GM12801 (cell line): ENCODE measurements around the gene CAT.

Experiments
- TF ChIP-seq, protein P1 (sequence below): IDR thresholded peaks from one replicate; pipeline ENCODE4 v1.5.1; 2011; ENCODE audit warnings: control low read depth; ENCODE audit not compliant: insufficient read length; ENCODE audit errors: extremely low read depth

The CAT gene

DNA sequence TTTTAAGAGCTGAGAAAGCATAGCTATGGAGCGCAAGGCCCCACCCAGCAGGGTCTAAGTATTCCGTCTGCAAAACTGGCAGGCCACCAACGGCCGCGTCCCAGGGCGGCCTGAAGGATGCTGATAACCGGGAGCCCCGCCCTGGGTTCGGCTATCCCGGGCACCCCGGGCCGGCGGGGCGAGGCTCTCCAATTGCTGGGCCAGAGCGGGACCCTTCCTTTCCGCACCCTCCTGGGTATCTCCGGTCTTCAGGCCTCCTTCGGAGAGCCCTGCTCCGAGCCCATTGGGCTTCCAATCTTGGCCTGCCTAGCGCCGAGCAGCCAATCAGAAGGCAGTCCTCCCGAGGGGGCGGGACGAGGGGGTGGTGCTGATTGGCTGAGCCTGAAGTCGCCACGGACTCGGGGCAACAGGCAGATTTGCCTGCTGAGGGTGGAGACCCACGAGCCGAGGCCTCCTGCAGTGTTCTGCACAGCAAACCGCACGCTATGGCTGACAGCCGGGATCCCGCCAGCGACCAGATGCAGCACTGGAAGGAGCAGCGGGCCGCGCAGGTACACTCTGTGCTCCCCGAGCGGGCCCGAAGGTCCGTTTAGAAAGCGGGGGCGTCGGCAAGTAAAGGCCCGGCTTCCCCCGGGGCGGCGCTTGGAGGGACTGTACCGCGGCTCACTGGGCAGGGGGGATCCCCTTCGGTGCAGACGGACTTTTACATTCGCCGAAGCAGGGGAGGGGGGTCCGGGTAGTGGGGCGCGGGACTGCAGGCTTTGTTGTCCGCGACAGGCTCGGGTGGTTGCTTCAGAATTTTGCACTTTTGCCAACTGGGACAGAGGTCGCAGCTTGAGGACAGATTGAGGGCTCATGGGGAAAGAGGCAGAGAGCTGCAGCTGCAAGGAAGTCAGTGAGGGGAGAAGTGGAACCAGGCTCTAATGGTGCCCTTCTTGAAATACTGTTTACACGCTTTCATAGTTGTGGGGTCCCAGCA is at the start of gene CAT:
Gene CAT, plus strand, starts transcription at position 406 of the 979 bp plus-strand sequence. Its CDS starts 80 bp downstream, at position 486.
- TF ChIP-seq, protein P1, sequence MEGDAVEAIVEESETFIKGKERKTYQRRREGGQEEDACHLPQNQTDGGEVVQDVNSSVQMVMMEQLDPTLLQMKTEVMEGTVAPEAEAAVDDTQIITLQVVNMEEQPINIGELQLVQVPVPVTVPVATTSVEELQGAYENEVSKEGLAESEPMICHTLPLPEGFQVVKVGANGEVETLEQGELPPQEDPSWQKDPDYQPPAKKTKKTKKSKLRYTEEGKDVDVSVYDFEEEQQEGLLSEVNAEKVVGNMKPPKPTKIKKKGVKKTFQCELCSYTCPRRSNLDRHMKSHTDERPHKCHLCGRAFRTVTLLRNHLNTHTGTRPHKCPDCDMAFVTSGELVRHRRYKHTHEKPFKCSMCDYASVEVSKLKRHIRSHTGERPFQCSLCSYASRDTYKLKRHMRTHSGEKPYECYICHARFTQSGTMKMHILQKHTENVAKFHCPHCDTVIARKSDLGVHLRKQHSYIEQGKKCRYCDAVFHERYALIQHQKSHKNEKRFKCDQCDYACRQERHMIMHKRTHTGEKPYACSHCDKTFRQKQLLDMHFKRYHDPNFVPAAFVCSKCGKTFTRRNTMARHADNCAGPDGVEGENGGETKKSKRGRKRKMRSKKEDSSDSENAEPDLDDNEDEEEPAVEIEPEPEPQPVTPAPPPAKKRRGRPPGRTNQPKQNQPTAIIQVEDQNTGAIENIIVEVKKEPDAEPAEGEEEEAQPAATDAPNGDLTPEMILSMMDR = no peak

DNA sequence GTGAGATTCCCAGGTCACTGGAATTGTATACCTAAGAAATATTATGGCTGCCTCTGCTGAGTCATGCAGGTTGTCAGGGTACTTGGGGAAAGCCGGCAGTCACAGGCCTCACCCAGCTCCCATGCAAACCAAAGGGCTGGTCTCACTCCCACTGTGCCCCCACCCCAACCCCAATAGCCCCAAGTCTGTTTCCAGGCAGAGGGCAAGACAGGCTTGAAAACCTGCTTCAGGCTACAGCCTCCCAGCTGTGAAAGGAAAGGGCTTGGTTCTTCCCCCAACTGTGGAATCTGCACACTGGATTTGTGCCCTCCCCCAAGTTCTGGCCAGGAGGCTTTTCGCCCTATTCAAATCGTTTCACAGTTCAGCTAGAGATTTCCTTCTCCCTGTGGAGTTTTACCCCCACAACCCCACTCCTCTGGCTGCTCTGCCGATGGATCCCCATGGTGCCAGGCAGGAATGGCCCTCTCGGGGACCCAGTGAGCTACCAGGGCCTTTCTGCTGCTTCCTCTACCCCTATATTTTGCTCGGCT is 43.9 kb upstream of the CAT start:
- TF ChIP-seq, protein P1 = no peak

DNA sequence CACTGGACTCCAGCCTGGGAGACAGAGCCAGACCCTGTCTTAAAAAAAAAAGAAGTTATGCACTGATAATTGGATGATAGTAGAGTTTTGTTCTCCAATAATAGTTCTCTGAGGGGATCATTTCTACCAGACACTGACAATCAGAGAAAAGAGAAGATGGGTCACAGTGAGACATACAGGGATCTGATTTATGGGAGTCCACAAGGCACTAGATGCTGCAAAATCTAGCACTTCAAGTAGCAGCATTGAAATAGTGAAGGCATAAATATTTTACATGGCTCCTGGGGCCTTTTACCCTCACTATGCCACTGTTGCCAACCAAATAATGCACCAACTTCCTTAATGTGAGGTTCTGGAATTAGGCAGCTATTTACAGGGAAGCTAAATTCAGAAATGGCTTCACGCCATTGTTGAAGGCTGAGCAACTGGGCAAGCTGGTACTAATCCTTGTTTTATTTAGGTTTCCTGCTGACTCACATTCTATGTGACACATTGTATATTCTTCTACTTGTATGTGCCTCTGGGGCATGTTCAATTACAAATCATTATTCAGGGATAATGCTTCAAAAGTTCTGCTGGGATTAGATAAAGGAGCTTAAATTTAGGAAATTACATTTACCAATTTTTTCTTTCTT is 42.7 kb upstream of the CAT start:
- TF ChIP-seq, protein P1 = no peak

DNA sequence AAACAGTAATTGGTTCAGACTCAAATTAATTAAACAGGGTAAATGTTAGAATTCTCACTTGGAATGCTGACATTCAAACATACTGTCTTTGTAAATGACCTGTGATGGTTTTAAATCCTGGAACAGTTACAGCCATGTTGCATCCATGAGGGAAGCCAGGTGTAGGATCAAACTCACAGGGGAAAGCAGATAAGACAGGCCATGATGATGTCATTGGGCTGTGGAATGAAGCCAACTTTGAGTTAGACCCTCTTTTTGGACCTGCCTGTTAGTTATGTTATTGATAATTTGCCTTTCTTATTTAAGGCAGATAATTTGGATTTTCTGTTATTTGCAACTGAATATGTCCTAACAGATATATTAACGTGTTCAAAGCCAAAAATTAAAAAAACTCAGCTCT is 41.6 kb upstream of the CAT start:
- TF ChIP-seq, protein P1 = no peak

DNA sequence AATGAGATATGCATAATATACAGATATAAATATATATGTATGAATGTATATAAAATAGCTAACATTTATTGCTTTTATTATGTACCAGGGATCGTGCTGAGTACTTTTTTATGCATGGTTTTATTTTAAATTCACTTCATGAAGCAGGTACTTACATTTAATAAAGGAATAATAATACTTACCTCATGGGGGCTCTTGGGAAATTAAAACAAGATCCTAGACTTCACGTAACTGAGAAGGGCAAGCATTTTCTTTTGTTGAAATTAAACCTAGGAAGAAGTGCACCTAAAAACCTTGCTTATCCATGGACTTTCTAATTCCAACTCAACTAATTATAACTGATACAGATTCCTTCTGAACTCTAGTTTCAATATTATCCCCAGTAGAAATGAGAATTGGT is 40.9 kb upstream of the CAT start:
- TF ChIP-seq, protein P1 = no peak

DNA sequence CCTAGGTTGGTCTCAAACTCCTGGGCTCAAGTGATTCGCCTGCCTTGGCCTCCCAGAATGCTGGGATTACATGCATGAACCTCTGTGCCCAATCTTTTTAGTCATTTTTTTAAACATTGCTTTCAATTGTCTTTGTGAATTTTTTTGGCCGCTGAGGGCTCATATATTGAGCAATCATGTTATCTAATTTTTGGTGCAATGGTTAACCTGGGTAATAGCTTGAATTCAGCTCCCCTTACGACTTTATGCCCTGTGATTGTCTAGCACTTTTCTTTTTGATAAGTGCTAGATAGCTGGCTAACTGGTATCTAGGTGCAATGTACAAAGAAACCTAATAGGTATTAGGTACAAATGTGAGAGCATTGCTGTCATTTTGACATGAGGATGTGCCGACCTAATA is 35.3 kb upstream of the CAT start:
- TF ChIP-seq, protein P1 = no peak

DNA sequence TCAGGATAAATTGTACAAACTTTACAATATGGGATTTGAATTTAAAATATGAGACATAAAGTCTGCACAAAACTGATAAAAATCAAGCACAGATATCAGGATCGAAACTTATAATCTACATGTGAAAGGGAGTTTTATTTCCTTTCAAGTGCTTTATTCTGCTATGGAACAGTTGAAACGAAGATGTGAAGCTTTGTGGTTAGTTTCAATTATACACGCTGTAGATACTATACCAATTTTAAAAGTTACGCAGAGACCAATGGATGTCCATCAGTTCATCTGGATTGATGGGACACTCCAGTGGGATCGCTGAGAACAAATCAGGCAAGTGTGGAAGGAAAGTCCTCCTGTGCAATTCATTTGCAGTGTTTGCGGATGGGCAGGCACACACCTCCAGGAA is 34.5 kb upstream of the CAT start:
- TF ChIP-seq, protein P1 = no peak
